GM18517 (cell line): ENCODE results near the gene DMRTC2.

Experiments
- ATAC-seq: cut with Tn5 transposase; IDR thresholded peaks from one replicate; pipeline ENCODE4 v1.9.1; 2021; ENCODE audit warnings: mild to moderate bottlenecking, moderate library complexity; ENCODE audit not compliant: unreplicated experiment

DMRTC2 gene

DNA sequence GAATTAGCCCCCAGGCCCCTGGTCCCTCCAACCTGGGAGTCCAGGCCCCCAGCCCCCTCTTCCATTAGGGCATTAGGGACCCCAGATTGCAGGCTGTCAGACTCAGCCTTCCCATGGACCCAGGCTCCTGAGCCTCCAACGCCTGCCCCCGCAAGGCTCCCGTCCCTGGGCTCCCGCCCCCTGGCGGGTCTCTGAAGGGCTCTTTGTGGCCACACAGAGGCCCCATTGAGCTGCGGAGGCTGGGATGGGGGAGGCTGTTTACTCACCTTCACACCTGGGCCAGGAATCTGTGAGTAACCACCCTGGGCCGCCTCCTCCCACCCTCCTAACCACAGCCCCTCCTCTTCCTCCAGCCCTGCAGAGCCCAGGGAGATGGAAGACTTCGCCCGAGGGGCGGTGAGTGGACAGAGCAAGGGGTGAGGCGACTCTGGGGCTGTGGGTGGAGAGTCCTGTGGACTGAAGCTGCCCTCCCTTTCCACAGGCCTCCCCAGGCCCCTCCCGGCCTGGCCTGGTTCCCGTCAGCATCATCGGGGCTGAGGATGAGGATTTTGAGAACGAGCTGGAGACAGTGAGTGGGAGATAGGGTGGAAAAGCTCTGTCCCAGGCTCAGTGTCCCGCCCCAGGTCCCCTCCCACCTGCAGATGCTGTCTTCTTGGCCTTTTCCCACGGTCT is 43.0 kb downstream of the DMRTC2 start:
- ATAC-seq = no peak

DNA sequence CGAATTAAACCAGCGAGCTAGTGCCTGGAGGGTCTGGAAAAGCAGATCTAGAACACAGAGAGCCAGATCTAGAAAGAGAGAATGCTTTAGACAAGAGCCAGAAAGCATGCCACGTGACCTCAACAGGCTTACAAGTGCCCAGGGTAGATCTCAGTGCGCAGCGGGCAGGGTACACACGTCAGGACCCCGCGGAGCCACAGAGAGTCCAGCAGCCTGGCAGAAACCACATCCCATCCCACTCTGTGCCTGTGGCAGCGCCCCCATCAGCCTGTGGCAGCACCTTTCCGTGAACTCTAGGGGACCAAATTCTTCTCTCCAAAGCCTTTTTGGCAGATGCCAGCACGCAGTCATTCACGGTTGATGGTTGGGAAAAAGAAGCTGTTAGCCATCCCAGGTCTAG is 44.1 kb downstream of the DMRTC2 start:
- ATAC-seq = no peak

DNA sequence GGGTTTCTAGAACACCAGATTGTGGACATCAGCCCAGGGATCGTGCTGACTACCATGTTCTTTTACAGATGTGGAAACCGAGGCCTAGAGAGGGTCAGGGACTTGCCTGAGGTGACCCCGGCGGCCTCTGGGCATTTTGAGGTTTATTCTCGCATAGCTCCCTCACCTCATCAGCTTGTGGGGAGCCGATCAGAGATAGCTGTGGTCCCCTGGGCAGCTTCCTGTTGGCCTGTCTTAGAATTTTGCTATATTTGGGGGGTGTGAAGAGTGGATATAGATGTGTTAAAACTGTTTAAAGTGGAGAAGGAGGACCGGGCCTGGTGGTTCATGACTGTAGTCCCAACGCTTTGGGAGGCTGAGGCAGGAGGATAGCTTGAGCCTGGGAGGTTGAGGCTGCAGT is 45.1 kb downstream of the DMRTC2 start:
- ATAC-seq = no peak

DNA sequence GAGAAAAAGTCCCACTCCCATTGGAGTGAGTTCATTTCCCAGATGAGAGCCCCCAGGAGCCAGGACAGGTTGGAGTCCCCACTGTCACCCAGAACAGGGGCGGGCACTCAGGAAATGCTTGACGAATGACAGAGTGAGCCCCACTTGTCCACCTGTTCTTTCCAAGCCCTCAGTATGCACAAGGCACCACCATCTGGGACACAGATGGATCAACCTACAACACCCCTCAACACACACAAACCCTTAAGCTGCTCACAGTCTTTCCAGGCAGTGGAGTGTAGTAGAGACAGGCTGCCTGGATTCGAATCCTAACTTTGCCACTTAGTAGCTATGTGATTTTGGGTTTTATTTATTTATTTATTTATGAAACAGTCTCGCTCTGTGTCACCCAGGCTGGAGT is 46.1 kb downstream of the DMRTC2 start:
- ATAC-seq = no peak

DNA sequence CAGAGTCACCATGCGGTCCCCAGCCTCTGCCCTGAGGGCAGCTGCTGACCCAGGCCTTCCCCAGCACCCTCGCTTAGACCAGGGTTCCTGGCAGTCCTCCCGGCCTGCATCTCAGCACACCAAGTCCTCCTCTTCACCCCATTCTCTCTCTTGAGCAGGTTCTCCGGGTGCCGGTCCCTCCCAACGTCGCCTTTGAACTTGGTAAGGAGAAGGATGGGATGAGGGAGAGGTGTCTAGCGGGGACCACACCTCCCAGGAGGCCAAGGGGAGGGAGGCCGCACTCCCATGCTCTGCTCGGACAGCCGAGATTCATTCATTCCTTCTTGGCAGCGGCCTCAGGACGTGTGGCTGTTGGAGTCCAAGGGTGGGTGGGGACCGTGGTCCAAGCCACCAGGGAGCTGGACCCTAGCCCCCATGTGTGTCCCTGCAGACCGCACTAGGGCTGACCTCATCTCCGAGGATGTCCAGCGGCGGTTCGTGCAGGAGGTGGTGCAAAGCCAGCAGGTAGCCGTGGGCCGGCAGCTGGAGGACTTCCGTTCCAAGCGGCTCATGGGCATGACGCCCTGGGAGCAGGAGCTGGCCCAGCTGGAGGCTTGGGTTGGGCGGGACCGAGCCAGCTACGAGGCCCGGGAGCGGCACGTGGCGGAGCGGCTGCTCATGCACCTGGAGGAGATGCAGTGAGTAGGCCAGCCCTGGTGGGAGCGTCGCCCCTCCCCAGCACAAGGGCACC is 47.5 kb downstream of the DMRTC2 start:
- no peak for ATAC-seq

DNA sequence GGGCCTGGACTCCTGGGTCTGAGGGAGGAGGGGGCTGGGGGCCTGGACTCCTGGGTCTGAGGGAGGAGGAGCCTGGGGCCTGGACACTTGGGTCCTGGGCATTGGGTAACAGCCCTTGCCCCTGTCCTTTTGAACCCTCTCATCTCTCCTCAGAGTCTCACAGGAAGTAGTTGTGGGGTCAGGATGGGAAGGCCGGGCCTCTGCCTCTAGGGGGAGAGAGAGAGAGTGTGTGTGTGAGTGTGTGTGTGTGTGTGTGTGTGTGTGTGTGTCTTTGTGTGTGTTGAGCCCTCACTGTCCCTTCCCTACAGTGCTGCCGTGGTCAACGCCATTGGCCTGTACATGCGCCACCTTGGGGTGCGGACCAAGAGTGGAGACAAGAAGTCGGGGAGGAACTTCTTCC is 49.1 kb downstream of the DMRTC2 start:
- ATAC-seq = no peak

DNA sequence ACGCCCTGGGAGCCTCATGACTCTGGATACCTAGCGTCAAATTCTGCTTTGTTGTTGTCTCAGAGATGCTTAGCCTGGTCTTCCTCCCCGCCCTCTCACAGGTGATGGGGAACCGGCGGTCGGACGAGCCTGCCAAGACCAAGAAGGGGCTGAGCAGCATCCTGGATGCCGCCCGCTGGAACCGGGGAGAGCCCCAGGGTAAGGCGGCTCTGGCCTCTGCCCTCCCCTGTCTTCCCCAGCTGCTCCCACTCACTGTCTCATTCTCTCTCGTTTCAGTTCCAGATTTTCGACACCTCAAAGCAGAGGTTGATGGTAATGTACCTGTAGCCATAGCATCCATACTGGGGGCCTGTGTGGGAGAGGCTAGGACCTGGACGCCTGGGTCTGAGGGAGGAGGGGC is 49.5 kb downstream of the DMRTC2 start:
- ATAC-seq = no peak

DNA sequence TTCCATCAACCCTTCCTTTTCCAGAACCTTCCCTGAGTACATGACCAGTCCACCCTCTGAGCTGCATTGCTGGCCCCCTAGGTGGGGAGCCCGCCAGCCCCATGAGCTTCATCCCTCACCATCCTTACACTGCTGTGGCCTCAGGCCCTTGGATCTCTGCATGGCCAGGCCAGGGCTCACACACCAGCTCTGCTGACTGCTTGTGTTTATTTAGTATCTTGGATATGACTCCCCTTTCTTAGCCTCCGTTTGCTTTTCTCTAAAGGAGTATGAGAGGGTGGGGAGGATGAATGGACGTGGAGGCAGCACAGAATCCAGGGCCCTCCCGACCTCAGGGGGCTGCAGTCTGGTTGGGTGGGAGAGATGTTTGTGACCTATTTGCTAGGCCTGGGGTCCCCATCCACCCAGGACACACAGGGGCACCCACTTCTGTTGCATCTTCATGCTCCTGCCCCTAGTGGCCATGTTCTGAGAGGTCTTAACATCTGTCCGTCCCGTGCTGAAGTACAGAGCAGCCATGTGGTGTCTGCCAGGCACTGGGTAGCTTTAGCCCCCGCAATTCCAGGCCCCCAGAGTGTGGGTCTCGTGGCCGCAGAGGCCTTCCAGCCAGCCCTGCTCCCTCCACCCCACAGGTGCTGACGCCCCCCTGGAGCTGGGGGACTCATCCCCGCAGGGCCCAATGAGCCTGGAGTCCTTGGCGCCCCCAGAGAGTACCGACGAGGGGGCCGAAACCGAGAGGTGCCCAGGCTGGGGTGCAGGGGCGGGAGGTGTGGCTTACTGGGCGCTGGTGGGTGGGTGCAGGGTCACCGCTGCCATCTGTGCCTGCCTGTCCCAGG is 51.1 kb downstream of the DMRTC2 start:
- no peak for ATAC-seq

DNA sequence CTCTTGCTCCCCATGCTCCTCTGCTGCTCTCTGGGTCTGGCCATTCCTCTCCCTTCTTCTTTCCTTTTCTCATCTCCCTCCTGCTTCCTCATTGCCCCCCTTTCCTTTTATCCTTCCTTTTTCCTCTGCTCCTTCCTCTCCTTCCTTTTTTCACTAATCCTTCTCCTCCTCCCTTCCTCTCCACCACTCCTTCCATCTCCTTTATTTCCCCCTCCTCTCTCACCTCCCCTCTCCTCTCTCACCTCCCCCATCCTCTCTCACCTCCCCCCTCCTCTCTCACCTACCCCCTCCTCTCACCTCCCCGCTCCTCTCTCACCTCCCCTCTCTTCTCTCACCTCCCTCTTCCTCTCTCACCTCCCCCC is 51.7 kb downstream of the DMRTC2 start:
- ATAC-seq = no peak

DNA sequence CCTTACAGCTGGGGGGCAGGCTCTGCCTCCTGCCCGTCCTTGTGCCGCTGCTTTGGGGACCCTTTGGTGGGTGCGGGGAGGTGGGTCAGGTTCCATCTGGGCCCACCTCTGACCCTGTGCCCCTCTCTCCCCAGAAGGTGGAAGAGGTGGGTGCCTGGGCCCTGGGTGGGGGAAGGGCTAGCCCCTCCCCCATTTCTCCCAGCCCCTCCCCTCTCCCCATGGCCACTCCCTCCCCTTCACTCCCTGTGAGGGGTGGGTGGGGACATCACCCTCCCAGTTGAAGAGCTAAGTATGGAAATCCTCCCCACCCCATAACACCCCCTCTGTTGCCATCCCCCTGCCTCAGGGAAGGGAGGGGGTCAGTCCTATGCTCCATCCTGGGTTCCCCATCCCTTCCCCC is 52.3 kb downstream of the DMRTC2 start:
- ATAC-seq = no peak

DNA sequence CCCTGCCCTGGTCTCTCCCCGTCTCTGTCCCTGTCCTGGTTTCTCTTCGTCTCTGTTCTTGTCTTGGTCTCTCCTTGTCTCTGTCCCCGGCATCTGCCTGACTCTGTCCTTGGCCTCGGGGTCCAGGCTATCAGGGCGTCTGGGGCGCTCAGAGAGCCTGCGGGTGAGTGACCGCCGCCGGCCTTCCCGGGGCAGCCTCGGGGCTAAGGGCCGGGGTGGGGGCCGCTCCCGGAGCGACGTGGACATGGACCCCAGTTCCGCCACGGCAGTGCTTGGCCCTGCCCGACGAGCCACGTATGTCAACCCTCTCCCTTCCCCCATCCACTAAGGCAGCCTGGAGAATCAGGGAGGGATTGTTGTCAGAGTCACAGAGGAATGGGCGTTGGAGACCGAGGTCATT is 53.0 kb downstream of the DMRTC2 start:
- ATAC-seq = no peak

DNA sequence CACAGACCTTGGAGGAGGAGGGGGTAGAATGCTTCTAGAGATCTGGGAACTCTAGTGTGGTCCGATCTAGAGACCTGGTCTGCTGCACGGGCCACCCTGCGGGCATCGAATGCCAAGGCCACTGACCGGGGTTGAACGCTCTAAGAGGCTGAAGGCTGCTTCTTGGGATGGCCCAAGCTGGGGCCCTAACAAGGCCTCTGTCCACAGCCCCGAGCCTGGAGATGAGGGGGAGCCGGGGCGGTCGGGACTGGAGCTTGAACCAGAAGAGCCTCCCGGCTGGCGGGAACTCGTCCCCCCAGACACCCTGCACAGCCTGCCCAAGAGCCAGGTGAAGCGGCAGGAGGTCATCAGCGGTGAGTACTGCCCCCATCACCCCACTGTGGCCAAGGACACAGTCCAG is 53.4 kb downstream of the DMRTC2 start:
- ATAC-seq = no peak
